ENCODE measurements around the gene MICAL2. TPM values are rescaled to one million over a fixed set of nuclear protein-coding genes. Genes with fewer than 3 reads are reported as not detected.

Gene MICAL2
- total RNA-seq, 1 donor from 2014 or later, result 10.0 TPM

DNA sequence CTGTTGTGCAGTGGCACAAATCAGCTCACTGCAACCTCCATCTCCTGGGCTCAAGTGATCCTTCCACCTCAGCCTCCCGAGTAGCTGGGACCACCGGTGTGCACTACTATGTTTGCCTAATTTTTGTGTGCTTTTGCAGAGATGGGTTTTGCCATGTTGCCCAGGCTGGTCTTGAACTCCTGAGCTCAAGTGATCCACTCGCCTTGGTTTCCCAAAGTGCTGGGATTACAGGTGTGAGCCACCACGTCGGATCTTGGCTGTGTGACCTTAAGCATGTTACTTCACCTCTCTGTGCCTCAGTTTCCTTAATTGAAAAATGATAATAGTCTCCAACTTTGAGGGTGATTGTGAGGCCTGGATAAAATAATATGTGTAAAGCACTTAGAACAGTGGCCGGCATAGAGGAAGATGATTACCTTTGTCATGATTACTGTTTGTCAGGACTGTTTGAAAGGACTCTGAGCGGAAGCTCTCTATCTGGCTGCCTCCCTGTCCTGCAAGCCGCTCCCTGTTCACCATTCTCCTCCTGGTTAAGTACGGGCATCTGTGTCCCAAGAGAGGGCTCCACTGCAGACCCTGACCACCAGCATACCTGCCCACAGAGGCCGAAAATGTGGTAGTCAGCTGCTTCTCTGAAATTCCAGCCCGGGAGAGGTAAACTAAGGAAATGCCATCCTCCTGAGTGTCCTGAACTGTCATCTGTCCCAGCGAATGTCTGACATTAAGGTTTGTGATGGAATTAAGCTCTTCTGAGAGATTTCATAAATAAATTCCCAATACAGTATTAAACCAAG lies 73.6 kb downstream of the MICAL2 start:
- no peak overlapping the region for H3K27ac Mint-ChIP-seq
- no peak for DNase-seq (ENCODE audit: low spot score, unreplicated experiment)
- no peaks in the 10 kb centered on the region for H3K27me3 Mint-ChIP-seq
- no peak overlapping the region for H3K4me3 Mint-ChIP-seq (ENCODE audit: low read depth)
- no peaks in the 10 kb centered on the region for H3K9me3 Mint-ChIP-seq (ENCODE audit: low read depth)
- no peaks in the 10 kb centered on the region for H3K36me3 Mint-ChIP-seq (ENCODE audit: insufficient read depth)
- H3K4me1 Mint-ChIP-seq (ENCODE audit: low read depth), result peaks cover 18% of the 10 kb centered on the region
- TF ChIP-seq, protein P1, sequence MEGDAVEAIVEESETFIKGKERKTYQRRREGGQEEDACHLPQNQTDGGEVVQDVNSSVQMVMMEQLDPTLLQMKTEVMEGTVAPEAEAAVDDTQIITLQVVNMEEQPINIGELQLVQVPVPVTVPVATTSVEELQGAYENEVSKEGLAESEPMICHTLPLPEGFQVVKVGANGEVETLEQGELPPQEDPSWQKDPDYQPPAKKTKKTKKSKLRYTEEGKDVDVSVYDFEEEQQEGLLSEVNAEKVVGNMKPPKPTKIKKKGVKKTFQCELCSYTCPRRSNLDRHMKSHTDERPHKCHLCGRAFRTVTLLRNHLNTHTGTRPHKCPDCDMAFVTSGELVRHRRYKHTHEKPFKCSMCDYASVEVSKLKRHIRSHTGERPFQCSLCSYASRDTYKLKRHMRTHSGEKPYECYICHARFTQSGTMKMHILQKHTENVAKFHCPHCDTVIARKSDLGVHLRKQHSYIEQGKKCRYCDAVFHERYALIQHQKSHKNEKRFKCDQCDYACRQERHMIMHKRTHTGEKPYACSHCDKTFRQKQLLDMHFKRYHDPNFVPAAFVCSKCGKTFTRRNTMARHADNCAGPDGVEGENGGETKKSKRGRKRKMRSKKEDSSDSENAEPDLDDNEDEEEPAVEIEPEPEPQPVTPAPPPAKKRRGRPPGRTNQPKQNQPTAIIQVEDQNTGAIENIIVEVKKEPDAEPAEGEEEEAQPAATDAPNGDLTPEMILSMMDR (IDR thresholded peaks at IDR 0.05; ENCODE audit: unreplicated experiment), result no peak

DNA sequence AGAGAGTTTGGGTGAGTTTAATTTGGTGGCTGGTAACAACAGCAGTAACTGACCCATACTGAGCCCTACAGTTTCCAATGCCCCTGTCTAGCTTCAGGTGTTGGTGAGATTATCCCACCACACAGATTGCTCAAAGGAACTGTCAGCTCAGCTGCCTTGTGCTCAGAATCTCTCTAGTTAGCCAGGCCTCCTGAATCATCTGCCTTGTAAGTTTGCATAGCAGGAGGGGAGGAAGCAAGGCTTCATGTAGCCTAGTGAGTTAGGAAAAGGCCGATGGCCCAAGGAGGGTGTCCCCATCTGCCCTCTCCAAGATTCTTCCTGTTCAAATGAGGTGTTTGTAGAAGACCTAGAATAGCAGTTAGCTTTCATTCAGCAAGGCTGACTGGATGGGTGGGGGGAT lies 74.3 kb downstream of the MICAL2 start:
- H3K36me3 Mint-ChIP-seq (ENCODE audit: insufficient read depth), result no peaks in the 10 kb centered on the region
- H3K27me3 Mint-ChIP-seq, result no peaks in the 10 kb centered on the region
- peaks cover 14% of the 10 kb centered on the region for H3K4me1 Mint-ChIP-seq (ENCODE audit: low read depth)
- no peaks in the 10 kb centered on the region for H3K9me3 Mint-ChIP-seq (ENCODE audit: low read depth)
- TF ChIP-seq, protein P1 (IDR thresholded peaks at IDR 0.05; ENCODE audit: unreplicated experiment), result no peak
- no peak overlapping the region for H3K27ac Mint-ChIP-seq
- DNase-seq (ENCODE audit: low spot score, unreplicated experiment), result no peak
- H3K4me3 Mint-ChIP-seq (ENCODE audit: low read depth), result no peak overlapping the region

DNA sequence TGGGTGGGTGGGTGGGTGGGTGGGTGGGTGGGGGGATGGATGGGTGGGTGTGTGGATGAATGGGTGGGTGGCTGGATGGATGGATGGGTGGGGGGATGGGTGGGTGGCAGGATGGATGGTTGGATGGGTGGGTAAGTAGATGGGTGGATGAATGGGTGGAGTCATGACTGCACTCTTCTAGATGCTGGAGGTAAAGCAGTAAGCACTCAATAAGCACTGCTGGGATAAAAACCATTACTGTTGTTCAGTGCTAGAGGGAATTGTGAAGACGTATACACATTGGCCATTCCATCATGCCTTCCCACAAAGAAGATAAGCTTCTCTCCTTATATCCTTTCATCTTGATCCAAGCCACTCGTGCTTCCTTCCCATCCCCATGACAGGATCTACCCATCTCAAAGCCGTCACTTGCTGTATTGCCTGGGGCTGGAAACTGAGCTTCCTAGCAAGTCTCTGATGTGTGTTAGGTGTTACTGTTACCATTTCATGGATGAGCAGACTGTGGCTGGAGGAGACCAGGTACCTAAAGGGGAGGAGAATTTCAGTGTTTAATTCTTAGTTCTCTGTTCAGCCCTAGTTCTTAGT lies 74.8 kb downstream of the MICAL2 start:
- H3K4me1 Mint-ChIP-seq (ENCODE audit: low read depth), result peaks cover 12% of the 10 kb centered on the region

DNA sequence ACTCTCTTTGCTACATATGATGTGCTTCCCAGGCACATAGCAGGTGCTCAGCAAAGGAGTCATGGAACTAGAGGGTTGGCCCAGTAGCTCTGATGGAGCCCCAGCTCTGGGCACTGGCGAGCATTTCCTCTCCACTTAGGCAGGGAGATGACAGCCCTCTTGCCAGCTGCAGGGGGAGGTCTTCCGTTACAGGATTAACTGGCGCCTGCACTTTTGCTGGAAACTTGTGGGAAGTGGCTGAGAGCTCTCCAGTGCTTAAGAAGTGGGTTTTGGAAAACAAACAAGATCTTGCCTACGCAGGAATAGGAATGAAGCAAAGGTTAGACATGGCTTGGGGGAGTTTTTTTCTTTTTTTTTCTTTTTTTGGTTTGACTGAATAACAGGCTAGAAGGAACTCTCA lies 75.5 kb downstream of the MICAL2 start:
- TF ChIP-seq, protein P1 (IDR thresholded peaks at IDR 0.05; ENCODE audit: unreplicated experiment), result no peak
- no peaks in the 10 kb centered on the region for H3K27me3 Mint-ChIP-seq
- H3K27ac Mint-ChIP-seq, result no peak overlapping the region
- no peaks in the 10 kb centered on the region for H3K9me3 Mint-ChIP-seq (ENCODE audit: low read depth)
- H3K36me3 Mint-ChIP-seq (ENCODE audit: insufficient read depth), result no peaks in the 10 kb centered on the region
- H3K4me3 Mint-ChIP-seq (ENCODE audit: low read depth), result no peak overlapping the region
- H3K4me1 Mint-ChIP-seq (ENCODE audit: low read depth), result peaks cover 12% of the 10 kb centered on the region
- DNase-seq (ENCODE audit: low spot score, unreplicated experiment), result no peak

More for the DNA sequence above, 74.8 kb downstream of the MICAL2 start:
- Mint-ChIP-seq H3K27me3 (no peaks in the 10 kb centered on the region), H3K4me3 (ENCODE audit: low read depth) (no peak overlapping the region), H3K36me3 (ENCODE audit: insufficient read depth) (no peaks in the 10 kb centered on the region), H3K9me3 (ENCODE audit: low read depth) (no peaks in the 10 kb centered on the region), H3K27ac (no peak overlapping the region)
- TF ChIP-seq, protein P1 (IDR thresholded peaks at IDR 0.05; ENCODE audit: unreplicated experiment), result no peak
- DNase-seq (ENCODE audit: low spot score, unreplicated experiment), result no peak

DNA sequence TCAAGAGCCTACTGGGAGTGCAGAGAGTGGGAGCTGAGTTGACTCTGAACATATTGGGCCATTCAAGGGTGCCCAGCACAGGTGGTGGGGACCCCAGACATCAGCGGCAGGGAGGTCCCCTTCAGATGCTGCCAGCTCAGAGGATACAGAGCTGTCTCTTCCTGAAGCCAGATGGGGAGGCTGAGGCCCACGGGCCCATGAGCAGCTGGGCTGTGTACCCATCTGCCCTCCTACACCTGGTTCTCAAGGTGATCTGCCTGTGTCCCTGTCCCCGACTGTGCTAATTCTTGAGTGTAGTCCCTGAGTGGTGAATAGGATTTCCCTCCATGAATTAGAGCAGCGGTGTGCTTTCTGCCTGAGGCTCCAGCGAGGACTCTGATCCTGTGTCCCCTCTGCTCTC lies 76.3 kb downstream of the MICAL2 start:
- Mint-ChIP-seq H3K36me3 (ENCODE audit: insufficient read depth) (no peaks in the 10 kb centered on the region), H3K27ac (no peak overlapping the region), H3K27me3 (no peaks in the 10 kb centered on the region), H3K4me3 (ENCODE audit: low read depth) (no peak overlapping the region), H3K9me3 (ENCODE audit: low read depth) (no peaks in the 10 kb centered on the region), H3K4me1 (ENCODE audit: low read depth) (peaks cover 12% of the 10 kb centered on the region)
- DNase-seq (ENCODE audit: low spot score, unreplicated experiment), result no peak
- TF ChIP-seq, protein P1 (IDR thresholded peaks at IDR 0.05; ENCODE audit: unreplicated experiment), result no peak
